Fibroblast of villous mesenchyme (primary cell): ENCODE measurements around the gene SAMSN1. TPM values are rescaled to one million over a fixed set of nuclear protein-coding genes. Genes with fewer than 3 reads are reported as not detected.

Experiments
- DNase-seq: peaks from one replicate; pipeline ENCODE4 v3.0.0-alpha.2; 2010; ENCODE audit warnings: low read depth
- H3K4me3 ChIP-seq: 2 replicates; pipeline ENCODE4 v1.5.1; 2011; ENCODE audit warnings: low read depth, mild to moderate bottlenecking, low read length
- CTCF ChIP-seq: IDR thresholded peaks from 2 replicates; pipeline ENCODE4 v1.5.1; 2012; ENCODE audit warnings: low read depth, mild to moderate bottlenecking, low read length; ENCODE audit not compliant: insufficient read depth
- total RNA-seq: library from RNA; depleted of rRNA; stranded (reverse); fragments of >200 nt; gene quantifications from 2 replicates; pipeline ENCODE4 v1.2.3, GENCODE V29; 2012

The SAMSN1 gene
- total RNA-seq, 1 donor = 0.86 TPM

- H3K4me3 ChIP-seq = no peak overlapping the region
- no peak for TF ChIP-seq CTCF
- DNase-seq = no peak
Observed at GRCh38 chr21:14457762-14458161, 88.4 kb downstream of the SAMSN1 start.

- TF ChIP-seq CTCF = no peak
- DNase-seq = no peak
- H3K4me3 ChIP-seq = no peak overlapping the region
Observed at GRCh38 chr21:14456911-14457310, 89.2 kb downstream of the SAMSN1 start.

GRCh38 chr21:14454016-14455009 is 91.8 kb downstream of the SAMSN1 start:
- DNase-seq = no peak
- no peak overlapping the region for H3K4me3 ChIP-seq
- no peak for TF ChIP-seq CTCF

- H3K4me3 ChIP-seq = no peak overlapping the region
- no peak for TF ChIP-seq CTCF
- no peak for DNase-seq
Observed at GRCh38 chr21:14453339-14454015, 92.6 kb downstream of the SAMSN1 start.

GRCh38 chr21:14452727-14453241 is 93.3 kb downstream of the SAMSN1 start:
- H3K4me3 ChIP-seq = no peak overlapping the region
- no peak for DNase-seq
- no peak for TF ChIP-seq CTCF

GRCh38 chr21:14452031-14452726 is 93.9 kb downstream of the SAMSN1 start:
- peak; percentile 6 for DNase-seq
- H3K4me3 ChIP-seq = no peak overlapping the region
- no peak for TF ChIP-seq CTCF
